ENCODE results near the gene PGS1. TPM values are rescaled to one million over a fixed set of nuclear protein-coding genes. Genes with fewer than 3 reads are reported as not detected.

Gene PGS1
- total RNA-seq, 4 donors from 2014 or later: 30.7 to 45.9 (median 35.6) TPM

DNA sequence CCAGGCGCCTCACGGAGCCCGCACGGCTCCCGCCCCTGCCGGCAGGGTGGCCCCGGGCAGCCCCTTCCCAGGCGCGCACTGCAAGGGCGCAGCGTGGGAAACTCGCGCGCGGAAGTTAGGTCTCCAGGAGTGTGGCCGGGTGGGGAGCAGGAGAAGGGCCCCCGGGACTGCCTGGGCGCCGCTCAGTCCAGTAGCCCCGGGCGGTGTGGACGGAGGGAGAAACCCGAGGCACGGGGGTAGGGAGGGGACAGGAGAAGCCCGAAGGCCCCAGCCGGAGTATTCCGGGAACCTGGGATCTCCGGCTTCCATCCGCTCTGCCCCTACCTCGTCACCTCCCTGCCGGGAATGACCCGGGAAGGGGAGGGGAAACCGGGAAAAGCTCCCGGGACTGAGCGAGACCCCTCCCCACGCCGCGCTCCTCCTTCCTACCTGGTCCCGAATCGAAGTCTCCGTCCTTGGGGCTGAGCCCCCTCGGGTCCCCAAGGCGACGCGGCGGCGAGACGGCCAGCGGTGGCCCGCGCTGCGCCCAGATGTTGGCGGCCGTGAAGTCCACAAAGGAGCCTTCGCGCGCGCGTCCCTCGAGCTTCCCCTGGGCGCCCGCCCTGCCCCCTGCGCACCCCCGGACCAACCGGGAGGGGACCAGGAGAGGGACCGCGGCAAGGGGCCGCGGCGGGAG lies 19.0 kb upstream of the PGS1 start:
- Histone ChIP-seq H3K9me3 (no peaks in the 10 kb centered on the region), H3K4me1 (peaks cover 44 to 65% (median 55%) of the 10 kb centered on the region in 4 donors), H3K27ac (replicated peaks in 1 of 4) (peak overlapping the region; percentile 95 to 99 (median 98)), H3K4me3 (peak overlapping the region; percentile 92 to 98 (median 95)), H3K27me3 (no peaks in the 10 kb centered on the region), H3K36me3 (peaks cover 0 to 41% (median 22%) of the 10 kb centered on the region in 4 donors)
- WGBS: under 1% methylated on average over 21 of the region's 70 CpGs
- DNase-seq (ENCODE audit: extremely low spot score): no peak
- intact Hi-C loops (cut with DNase I): loop anchor here (5.0 kb wide), 1 partner anchor 187 kb away; no protein-coding TSS in a partner anchor
- TF ChIP-seq POLR2A (IDR thresholded peaks at IDR 0.05; ENCODE audit: low read depth): no peak
- TF ChIP-seq EP300 (IDR thresholded peaks at IDR 0.05): peak; percentile 60

DNA sequence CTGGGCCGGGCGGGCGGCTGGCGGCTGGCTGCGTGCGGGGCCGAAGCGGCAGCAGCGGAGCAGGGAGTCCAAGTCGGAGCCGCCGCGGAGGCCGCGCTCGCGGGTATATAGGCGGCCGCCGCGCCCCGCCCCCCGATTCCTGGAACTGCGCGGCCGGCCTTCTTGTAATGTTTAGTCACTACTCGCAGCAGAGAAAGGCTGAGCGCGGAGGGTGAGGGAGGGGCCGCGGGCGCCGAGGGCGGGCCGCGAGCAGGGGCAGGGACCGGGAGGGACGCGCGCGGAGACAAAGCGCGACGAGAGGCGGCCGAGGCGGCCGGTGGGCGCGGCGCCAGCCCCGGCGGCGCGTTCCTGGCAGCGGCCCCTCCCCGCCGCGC lies 18.5 kb upstream of the PGS1 start, which contains the start of gene SOCS3:
Gene SOCS3 (minus strand): TSS at position 81 of the 374 bp plus-strand sequence. CDS start 982 bp downstream, outside the sequence.
- 0% methylated on average over 8 of the region's 59 CpGs for WGBS
- no peaks in the 10 kb centered on the region for H3K9me3 ChIP-seq
- intact Hi-C loops (cut with DNase I): loop anchor here (1.0 to 5.0 kb wide), 2 partner anchors 71 to 188 kb away; no protein-coding TSS in a partner anchor
- H3K4me3 ChIP-seq: peak within 1 kb of the TSS; percentile 92 to 98 (median 95)
- no peaks in the 10 kb centered on the region for H3K27me3 ChIP-seq
- H3K27ac ChIP-seq (replicated peaks in 1 of 4): peak within 1 kb of the TSS; percentile 95 to 99 (median 98)
- TF ChIP-seq POLR2AphosphoS5 (IDR thresholded peaks at IDR 0.05) (peak; percentile 89 to 96), POLR2A (IDR thresholded peaks at IDR 0.05; ENCODE audit: low read depth) (peak; percentile 82), EP300 (IDR thresholded peaks at IDR 0.05) (peak; percentile 83)
- TF ChIP-seq, protein P1, sequence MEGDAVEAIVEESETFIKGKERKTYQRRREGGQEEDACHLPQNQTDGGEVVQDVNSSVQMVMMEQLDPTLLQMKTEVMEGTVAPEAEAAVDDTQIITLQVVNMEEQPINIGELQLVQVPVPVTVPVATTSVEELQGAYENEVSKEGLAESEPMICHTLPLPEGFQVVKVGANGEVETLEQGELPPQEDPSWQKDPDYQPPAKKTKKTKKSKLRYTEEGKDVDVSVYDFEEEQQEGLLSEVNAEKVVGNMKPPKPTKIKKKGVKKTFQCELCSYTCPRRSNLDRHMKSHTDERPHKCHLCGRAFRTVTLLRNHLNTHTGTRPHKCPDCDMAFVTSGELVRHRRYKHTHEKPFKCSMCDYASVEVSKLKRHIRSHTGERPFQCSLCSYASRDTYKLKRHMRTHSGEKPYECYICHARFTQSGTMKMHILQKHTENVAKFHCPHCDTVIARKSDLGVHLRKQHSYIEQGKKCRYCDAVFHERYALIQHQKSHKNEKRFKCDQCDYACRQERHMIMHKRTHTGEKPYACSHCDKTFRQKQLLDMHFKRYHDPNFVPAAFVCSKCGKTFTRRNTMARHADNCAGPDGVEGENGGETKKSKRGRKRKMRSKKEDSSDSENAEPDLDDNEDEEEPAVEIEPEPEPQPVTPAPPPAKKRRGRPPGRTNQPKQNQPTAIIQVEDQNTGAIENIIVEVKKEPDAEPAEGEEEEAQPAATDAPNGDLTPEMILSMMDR (IDR thresholded peaks at IDR 0.05): no peak
- peaks cover 44 to 61% (median 50%) of the 10 kb centered on the region in 4 donors for H3K4me1 ChIP-seq
- peaks cover 0 to 39% (median 22%) of the 10 kb centered on the region in 4 donors for H3K36me3 ChIP-seq
- peak; percentile 99 for DNase-seq (ENCODE audit: extremely low spot score)

DNA sequence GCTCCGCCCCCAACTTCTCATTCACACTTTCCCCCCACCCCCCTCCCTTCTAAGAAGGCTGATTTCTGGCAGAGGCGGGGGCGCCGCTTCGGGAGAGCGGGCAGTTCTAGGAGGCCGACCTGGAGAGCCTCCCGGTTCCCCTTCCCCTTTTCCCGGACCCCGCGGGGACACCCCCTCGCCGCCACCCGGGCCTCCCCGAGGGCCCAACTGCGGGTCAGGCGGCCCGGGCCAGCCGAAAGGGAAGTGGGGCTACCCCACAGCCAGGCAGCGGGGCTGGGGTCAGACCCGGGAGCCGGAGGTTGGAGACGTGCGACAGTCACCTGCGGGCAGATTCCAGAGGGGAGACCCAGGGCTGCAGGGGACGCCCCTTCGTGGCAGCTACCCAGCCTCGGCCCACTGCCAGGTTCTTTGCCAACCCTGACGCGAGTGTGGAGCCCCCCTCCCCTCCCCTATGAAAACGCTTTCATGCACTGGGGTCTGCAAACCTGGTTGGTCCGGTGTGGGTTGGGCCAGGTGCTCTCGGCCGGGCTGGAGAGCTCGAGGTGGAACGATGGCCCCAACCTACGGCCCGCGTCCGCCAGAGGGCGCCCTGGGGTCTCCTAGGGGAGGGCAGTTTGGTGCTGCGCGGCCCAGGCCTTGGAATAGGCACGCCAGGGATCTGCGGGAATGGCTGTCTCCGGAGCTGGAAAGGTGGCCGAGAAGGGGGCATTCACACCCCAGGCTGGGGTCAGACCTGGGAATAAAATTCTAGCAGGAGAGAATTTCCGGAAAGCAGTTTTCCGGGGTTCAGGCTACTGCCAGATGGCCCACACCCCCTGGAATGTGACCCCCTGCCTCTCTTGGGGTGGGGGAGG lies 17.9 kb upstream of the PGS1 start:
- WGBS: 11% methylated on average over 12 of the region's 49 CpGs
- peak; percentile 98 for DNase-seq (ENCODE audit: extremely low spot score)
- peaks cover 0 to 34% (median 22%) of the 10 kb centered on the region in 4 donors for H3K36me3 ChIP-seq
- H3K9me3 ChIP-seq: no peaks in the 10 kb centered on the region
- peak overlapping the region; percentile 95 to 99 (median 98) for H3K27ac ChIP-seq (replicated peaks in 1 of 4)
- no peaks in the 10 kb centered on the region for H3K27me3 ChIP-seq
- H3K4me1 ChIP-seq: peaks cover 45 to 61% (median 49%) of the 10 kb centered on the region in 4 donors
- TF ChIP-seq, protein P1 (IDR thresholded peaks at IDR 0.05): peak; percentile 86 to 98 (median 87)
- TF ChIP-seq EP300 (IDR thresholded peaks at IDR 0.05) (no peak), POLR2AphosphoS5 (IDR thresholded peaks at IDR 0.05) (peak; percentile 63 to 72)
- H3K4me3 ChIP-seq: peak overlapping the region; percentile 92 to 98 (median 95)
- intact Hi-C loops (cut with DNase I): loop anchor here (1.0 kb wide), 2 partner anchors 62 to 71 kb away; no protein-coding TSS in a partner anchor

DNA sequence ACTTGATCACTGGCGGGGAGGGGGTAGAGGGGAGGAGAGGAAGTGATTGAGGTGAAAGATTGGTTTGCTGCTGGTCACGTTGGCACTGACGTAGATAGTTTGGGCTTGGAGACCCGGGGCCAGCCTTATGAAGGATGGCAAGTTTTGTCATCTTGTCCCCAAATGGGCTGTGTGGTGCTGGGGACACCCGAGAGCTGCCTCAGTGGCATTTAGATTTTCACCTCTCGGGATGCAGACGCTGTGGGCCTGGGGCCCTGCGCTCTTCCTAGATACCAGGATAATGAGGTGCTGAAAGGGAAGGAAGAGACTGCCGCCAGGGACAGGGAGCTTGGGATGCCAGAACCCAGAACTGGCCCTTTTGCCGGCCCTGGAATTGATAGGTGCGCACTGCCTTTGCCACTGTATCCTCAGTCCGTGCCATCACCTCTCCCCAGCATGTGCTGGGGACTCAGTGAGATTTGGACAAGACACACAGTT lies 17.2 kb upstream of the PGS1 start:
- WGBS: 67% methylated on average over 4 of the region's 12 CpGs
- peak overlapping the region; percentile 95 to 99 (median 98) for H3K27ac ChIP-seq (replicated peaks in 1 of 4)
- intact Hi-C loops (cut with DNase I): loop anchor here (1.0 kb wide), 1 partner anchor 61 kb away; no protein-coding TSS in a partner anchor
- no peaks in the 10 kb centered on the region for H3K9me3 ChIP-seq
- H3K4me3 ChIP-seq: peak overlapping the region in 1 of 4 donors; percentile 92
- no peak for DNase-seq (ENCODE audit: extremely low spot score)
- H3K4me1 ChIP-seq: peaks cover 44 to 61% (median 49%) of the 10 kb centered on the region in 4 donors
- peaks cover 0 to 28% (median 19%) of the 10 kb centered on the region in 4 donors for H3K36me3 ChIP-seq
- no peaks in the 10 kb centered on the region for H3K27me3 ChIP-seq
- TF ChIP-seq POLR2AphosphoS5 (IDR thresholded peaks at IDR 0.05) (no peak), POLR2A (IDR thresholded peaks at IDR 0.05; ENCODE audit: low read depth) (no peak), EP300 (IDR thresholded peaks at IDR 0.05) (no peak)
- TF ChIP-seq, protein P1 (IDR thresholded peaks at IDR 0.05): no peak

Measured in esophagus muscularis mucosa (tissue), 4 donors.